ENCODE results near the gene RBP7. TPM values are rescaled to one million over a fixed set of nuclear protein-coding genes. Genes with fewer than 3 reads are reported as not detected.
"Not testable (repeated sequence)": the region's sequence is repeated elsewhere in the genome, so short reads cannot be mapped to it uniquely, and the experiment has no call there.

RBP7 gene
- total RNA-seq, 3 donors from 2014 or later, result 37.5 to 285 (median 49.8) TPM

DNA sequence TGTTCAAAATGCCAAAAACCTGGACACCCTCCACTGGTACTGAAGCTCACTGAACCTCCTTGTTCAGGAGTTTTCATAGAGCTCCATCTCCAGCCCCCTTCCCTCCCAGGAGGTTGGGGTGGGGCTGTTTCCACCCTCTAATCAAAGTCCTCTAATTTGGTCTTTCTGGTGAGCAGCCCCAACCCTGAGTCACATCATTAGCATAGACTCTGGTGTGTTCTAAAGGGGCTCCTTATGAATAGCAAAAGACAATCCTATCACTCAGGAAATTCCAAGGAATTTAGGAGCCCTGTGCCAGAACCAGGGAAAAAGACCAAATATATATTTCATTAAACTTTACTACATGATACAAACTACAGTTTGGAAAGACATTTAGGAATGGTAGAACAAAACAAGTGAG is 22.5 kb downstream of the RBP7 start:
- no peak overlapping the region for H3K4me3 ChIP-seq
- H3K27ac ChIP-seq, result no peak overlapping the region
- no peaks in the 10 kb centered on the region for H3K9me3 ChIP-seq
- H3K27me3 ChIP-seq, result no peaks in the 10 kb centered on the region
- DNase-seq (ENCODE audit: low spot score in 2 of 2), result no peak
- intact Hi-C loops (cut with DNase I; ENCODE audit: low total_unique reads), result no loop called here
- no peaks in the 10 kb centered on the region for H3K36me3 ChIP-seq
- TF ChIP-seq, protein P1, sequence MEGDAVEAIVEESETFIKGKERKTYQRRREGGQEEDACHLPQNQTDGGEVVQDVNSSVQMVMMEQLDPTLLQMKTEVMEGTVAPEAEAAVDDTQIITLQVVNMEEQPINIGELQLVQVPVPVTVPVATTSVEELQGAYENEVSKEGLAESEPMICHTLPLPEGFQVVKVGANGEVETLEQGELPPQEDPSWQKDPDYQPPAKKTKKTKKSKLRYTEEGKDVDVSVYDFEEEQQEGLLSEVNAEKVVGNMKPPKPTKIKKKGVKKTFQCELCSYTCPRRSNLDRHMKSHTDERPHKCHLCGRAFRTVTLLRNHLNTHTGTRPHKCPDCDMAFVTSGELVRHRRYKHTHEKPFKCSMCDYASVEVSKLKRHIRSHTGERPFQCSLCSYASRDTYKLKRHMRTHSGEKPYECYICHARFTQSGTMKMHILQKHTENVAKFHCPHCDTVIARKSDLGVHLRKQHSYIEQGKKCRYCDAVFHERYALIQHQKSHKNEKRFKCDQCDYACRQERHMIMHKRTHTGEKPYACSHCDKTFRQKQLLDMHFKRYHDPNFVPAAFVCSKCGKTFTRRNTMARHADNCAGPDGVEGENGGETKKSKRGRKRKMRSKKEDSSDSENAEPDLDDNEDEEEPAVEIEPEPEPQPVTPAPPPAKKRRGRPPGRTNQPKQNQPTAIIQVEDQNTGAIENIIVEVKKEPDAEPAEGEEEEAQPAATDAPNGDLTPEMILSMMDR (IDR thresholded peaks at IDR 0.05), result no peak
- TF ChIP-seq POLR2A (IDR thresholded peaks at IDR 0.05) (no peak), POLR2AphosphoS5 (IDR thresholded peaks at IDR 0.05) (no peak)
- H3K4me1 ChIP-seq, result no peaks in the 10 kb centered on the region

DNA sequence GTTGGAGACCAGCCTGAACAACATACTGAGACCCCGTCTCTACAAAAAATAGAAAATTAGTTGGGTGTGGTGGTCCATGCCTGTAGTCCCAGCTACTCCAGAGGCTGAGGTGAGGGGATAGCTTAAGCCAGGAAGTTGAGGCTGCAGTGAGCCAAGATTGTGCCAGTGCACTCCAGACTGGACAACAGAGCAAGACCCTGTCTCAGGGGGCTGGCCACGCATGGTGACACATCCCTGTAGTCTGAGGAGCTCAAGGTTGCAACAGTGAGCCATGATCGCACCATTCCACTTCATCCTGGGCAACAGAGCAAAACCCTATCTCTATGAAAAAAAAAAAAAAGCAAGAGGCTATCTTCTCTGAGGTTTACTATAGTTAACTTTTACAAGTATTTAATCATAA is 23.1 kb downstream of the RBP7 start:
- Histone ChIP-seq H3K9me3 (no peaks in the 10 kb centered on the region), H3K27me3 (no peaks in the 10 kb centered on the region), H3K4me1 (no peaks in the 10 kb centered on the region), H3K4me3 (no peak overlapping the region), H3K27ac (no peak overlapping the region), H3K36me3 (no peaks in the 10 kb centered on the region)
- intact Hi-C loops (cut with DNase I; ENCODE audit: low total_unique reads), result no loop called here
- TF ChIP-seq, protein P1 (IDR thresholded peaks at IDR 0.05), result no peak
- TF ChIP-seq POLR2A (IDR thresholded peaks at IDR 0.05), result no peak
- DNase-seq (ENCODE audit: low spot score in 2 of 2), result no peak

DNA sequence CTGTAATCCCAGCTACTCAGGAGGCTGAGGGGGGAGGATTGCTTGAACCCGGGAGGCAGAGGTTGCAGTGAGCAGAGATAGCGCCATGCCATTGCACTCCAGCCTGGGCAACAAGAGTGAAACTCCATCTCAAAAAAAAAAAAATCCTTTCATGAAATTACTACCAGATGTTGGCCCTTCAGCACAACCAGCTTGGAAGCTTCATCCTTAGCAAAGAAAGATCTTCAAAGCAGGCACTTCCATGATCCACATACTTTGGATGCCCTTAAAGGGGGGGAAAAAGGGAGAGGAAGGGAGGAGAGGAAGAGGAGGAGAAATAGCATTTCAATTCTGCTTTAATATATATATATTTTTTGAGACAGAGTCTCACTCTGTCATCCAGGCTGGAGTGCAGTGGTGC is 23.6 kb downstream of the RBP7 start:
- H3K4me1 ChIP-seq; H3K27me3 ChIP-seq; H3K9me3 ChIP-seq; H3K36me3 ChIP-seq; DNase-seq (ENCODE audit: low spot score in 2 of 2); H3K27ac ChIP-seq; intact Hi-C loops (cut with DNase I; ENCODE audit: low total_unique reads); H3K4me3 ChIP-seq: not testable (repeated sequence)

DNA sequence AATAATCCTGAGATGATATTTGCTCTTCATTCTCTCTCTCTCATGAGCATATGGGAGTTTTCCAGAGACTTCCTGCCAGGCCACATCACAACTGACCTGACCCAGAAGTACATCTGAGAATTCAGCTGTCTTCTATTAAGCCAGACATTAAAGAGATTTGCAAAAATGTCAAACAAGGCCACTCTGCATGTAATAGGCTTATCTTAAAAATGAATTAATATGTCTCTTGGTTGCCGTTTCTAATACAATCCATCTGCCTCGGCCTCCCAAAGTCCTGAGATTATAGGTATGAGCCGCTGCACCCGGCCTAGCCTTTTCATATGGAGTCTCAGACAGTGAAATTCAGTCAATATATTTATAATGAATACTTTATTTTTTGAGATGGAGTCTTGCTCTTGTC is 25.0 kb downstream of the RBP7 start:
- H3K27ac ChIP-seq; H3K27me3 ChIP-seq; H3K36me3 ChIP-seq; DNase-seq (ENCODE audit: low spot score in 2 of 2); H3K9me3 ChIP-seq; H3K4me3 ChIP-seq; H3K4me1 ChIP-seq; intact Hi-C loops (cut with DNase I; ENCODE audit: low total_unique reads): not testable (repeated sequence)

DNA sequence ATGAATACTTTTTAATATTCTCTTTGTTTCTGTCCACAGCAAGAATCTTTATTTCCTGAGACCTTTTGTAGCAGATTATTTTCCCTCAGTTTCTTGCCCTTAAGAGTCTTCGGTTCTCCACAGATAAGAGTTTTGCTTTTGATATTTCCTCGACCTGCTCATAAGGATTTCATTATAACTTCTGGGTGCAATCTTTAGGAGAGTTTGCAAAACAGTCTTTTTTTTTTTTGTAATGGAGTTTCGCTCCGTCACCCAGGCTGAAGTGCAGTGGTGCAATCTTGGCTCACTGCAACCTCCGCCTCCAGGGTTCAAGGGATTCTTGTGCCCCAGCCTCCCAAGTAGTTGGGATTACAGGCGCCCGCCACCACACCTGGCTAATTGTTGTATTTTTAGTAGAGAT is 25.6 kb downstream of the RBP7 start:
- TF ChIP-seq, protein P1 (IDR thresholded peaks at IDR 0.05), result no peak
- no peak for TF ChIP-seq POLR2A (IDR thresholded peaks at IDR 0.05)
- intact Hi-C loops (cut with DNase I; ENCODE audit: low total_unique reads), result no loop called here
- Histone ChIP-seq H3K4me1 (no peaks in the 10 kb centered on the region), H3K36me3 (no peaks in the 10 kb centered on the region), H3K4me3 (no peak overlapping the region), H3K9me3 (no peaks in the 10 kb centered on the region), H3K27ac (no peak overlapping the region), H3K27me3 (no peaks in the 10 kb centered on the region)
- DNase-seq (ENCODE audit: low spot score in 2 of 2), result no peak

DNA sequence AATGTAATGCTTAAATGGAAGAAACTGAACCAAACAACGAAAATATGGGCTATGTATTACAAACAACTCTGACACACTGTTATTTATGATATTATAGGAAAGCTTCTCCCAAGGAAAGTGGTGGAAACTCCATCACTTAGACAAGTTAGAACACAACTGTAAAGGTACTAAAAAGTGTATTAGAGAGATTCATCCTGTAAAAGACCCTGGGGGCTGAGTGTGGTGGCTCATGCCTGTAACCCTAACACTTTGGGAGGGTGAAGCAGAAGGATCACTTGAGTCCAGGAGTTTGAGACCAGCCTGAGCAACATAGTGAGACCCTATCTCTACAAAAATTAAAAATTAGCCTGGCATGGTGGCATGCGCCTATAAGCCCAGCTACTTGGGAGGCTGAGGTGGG is 28.3 kb downstream of the RBP7 start:
- intact Hi-C loops (cut with DNase I; ENCODE audit: low total_unique reads), result no loop called here
- H3K4me1 ChIP-seq, result no peaks in the 10 kb centered on the region
- H3K36me3 ChIP-seq, result no peaks in the 10 kb centered on the region
- H3K9me3 ChIP-seq, result no peaks in the 10 kb centered on the region
- no peak overlapping the region for H3K27ac ChIP-seq
- TF ChIP-seq POLR2A (IDR thresholded peaks at IDR 0.05) (no peak), POLR2AphosphoS5 (IDR thresholded peaks at IDR 0.05) (no peak)
- TF ChIP-seq, protein P1 (IDR thresholded peaks at IDR 0.05), result no peak
- H3K4me3 ChIP-seq, result no peak overlapping the region
- DNase-seq (ENCODE audit: low spot score in 2 of 2), result no peak
- no peaks in the 10 kb centered on the region for H3K27me3 ChIP-seq
